Stimulated activated CD4-positive, alpha-beta T cell treated with anti-CD3 and anti-CD28 coated beads, Interleukin-1b, Interleukin-23, amount 100 ng/mL, for 4 hours (primary cell): ENCODE measurements around the gene LLGL2.

ENCODE experiments used
- DNase-seq, 2 donors: peaks; one replicate each; pipeline ENCODE4 v3.0.0-alpha.2; 2020; ENCODE audit warnings: low read depth in 2 of 2

Gene LLGL2

GRCh38 chr17:75612906-75613626 lies 87.6 kb downstream of the LLGL2 start:
- no peak for DNase-seq

DNA sequence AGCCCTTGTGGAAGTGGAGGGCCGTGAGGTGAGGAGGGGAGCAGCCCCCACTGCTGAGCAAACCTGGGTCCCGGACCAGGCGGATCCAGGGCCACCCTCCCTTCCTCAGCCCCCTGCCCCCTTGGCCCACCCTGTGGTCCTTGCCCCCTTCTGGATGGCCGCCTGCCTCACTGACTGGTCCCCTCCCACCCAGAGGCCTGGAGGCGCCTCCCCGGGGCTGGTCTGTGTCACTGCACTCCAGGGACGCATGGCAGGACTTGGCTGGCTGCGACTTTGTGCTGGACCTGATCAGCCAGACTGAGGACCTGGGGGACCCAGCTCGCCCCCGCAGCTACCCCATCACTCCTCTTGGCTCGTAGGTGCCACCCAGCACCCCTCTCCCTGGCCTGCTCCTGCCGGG lies 88.5 kb downstream of the LLGL2 start:
- DNase-seq, result no peak

DNA sequence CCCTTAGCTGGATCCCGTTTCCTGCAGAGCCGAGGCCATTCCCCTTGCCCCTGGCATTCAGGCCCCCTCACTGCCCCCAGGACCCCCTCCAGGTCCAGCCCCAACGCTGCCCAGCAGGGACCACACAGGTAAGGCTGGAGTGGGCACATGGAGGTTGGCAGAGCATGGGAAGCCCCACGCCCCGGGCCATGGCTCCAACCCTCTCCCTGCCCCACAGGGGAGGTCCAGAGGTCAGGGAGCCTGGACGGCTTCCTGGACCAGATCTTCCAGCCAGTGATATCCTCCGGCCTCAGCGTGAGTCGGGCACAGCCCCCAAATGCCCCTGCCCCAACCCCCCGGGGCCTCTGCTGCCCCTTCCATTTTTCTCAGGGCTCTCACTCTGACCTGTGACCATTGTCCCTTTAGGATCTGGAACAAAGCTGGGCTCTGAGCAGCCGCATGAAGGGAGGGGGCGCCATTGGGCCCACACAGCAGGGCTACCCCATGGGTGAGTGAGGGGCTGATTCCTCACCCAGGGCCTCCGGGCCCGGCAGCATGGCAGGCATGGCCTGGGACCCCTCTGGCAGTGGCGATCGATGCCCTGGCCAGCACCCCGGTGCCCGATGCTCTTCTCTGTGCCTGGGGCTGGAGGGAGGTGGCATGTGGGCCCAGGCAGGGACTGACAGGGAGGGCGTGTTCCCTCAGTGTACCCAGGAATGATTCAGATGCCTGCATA lies 89.2 kb downstream of the LLGL2 start:
- no peak for DNase-seq

GRCh38 chr17:75615301-75615700 lies 89.8 kb downstream of the LLGL2 start:
- DNase-seq, result no peak

DNA sequence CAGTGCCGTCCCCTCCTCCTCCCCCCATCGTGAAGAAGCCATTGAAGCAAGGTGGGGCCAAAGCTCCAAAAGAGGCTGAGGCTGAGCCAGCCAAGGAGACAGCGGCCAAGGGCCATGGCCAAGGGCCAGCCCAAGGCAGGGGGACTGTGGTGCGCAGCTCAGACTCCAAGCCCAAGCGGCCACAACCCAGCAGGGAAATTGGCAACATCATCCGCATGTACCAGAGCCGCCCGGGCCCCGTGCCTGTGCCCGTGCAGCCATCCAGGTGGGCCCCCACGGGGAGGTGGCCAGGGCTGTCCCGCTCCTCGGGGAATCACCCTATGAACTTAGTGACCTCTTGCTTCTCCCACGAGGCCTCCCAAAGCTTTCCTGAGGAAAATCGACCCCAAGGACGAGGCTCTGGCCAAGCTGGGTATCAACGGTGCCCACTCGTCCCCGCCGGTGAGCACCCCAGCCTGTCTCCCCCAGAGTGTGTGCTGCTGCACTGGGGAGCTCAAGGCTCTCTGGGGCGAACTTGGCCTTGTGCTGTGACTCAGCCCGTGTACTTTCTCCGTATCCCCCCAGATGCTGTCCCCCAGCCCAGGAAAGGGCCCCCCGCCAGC lies 91.1 kb downstream of the LLGL2 start:
- no peak for DNase-seq

- DNase-seq, result no peak
Observed at GRCh38 chr17:75617218-75617617, 91.7 kb downstream of the LLGL2 start.

DNA sequence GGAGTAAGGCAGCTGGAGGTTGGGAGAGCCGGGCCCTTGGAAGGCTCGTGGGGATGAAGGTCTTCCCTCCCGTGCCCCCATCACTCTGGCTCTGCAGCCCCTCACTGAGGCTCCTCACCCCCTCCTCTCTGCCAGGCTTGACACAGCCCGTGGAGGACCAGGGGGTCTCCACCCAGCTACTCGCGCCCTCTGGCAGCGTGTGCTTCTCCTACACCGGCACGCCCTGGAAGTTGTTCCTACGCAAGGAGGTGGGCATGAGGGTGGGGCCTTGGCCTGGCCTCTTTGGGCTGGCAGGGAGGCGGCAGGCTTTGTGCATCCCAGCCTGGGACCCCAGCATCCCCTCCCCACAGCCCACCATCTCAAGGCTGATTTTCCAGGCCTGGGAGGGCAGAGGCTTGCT lies 92.2 kb downstream of the LLGL2 start:
- no peak for DNase-seq

DNA sequence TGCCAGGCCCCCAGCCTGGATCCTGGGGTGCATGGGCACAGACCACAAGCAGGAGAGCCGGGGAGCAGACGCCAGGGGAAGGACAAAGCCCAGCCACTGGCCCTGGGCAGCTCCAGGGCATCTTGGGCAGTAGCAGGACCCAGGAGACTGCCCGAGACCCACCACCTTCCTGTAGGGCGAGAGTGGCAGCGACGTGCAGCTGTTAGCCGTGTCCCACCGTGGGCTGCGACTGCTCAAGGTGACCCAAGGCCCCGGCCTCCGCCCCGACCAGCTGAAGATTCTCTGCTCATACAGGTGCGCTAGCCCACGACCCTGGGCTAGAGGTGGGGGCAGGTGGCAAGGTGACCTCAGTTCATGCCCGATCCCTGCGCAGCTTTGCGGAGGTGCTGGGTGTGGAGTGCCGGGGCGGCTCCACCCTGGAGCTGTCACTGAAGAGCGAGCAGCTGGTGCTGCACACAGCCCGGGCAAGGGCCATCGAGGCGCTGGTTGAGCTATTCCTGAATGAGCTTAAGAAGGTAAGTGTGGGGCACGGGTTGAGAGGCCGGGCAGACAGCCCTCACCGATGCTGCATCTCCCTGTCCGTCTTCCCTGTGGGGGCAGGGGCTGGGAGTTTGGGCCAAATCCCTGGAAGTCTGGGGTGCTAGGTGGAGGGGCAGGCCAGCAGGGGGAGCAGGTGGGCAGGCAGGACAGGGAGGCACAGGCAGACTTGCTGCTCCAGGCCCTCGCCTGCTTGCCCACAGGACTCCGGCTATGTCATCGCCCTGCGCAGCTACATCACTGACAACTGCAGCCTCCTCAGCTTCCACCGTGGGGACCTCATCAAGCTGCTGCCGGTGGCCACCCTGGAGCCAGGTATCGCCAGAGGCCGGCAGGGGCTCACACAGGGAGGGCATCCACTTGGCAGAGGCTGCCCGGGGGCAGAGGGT lies 94.3 kb downstream of the LLGL2 start:
- DNase-seq, result peak in 1 of 2 donors; percentile 15

DNA sequence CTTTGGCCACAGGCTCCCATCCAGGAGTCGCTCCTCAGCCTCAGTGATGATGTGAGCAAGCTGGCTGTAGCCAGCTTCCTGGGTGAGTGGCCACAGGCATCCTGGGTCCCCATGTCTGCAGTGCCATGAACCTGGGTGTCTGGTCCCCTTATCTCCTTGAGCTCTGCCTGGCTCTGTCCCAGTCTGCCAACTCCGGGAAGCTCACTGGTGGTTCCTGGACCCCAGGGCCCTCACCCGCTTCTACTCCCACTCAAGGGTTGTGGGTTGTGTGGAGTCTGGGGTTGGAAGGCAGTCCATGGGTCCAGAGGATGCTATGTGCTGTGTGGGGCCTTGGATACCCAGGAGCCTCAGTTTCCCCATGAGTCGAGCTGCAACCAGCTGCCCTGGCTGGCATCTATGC lies 96.0 kb downstream of the LLGL2 start:
- no peak for DNase-seq

DNA sequence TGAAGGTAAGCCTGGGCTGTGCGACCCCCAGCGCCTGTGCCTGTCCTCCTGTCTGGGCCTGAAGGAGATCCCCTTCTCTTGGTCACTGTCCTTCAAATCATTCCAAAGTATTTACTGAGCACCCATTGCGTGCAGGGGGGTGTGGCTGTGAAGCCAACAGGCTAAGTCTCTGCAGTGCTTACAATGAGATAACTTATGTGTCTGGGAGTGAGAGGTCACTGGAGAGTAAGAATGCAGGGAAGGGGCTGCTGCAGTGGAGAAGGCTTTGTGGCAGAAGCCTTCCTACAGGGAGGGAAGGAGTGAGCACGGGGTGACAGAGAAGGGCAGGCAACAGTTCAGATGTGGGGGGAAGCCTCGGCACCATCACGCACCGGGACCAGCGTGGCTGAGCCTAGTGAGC lies 96.6 kb downstream of the LLGL2 start:
- DNase-seq, result no peak

- DNase-seq, result no peak
Observed at GRCh38 chr17:75622771-75623273, 97.3 kb downstream of the LLGL2 start.

- DNase-seq, result no peak
Observed at GRCh38 chr17:75623386-75623785, 97.9 kb downstream of the LLGL2 start.

DNA sequence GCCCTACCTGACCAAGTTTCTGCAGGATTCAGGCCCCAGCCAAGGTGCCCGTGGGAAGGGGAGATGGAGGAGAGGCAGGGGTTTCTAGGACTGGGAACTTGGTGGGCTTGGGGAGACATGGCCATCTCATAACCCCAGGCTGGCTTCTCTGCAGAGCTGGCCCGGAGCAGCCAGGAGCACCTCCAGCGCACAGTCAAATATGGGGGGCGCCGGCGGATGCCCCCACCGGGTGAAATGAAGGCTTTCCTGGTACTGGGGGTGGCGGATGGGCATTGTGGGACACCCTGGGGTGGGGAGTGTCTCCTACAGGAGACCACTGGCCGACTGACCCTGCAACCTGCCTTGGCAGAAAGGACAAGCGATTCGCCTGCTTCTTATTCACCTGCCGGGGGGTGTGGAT lies 98.5 kb downstream of the LLGL2 start:
- DNase-seq, result no peak
